Astrocyte (in vitro differentiated cells and primary cell): Measurements from ENCODE around the gene ANKRD40.

Experiments
- CTCF ChIP-seq: IDR thresholded peaks from 2 replicates; pipeline ENCODE4 v1.5.1; 2011; ENCODE audit warnings: low read depth, mild to moderate bottlenecking, inconsistent platforms, low read length, moderate library complexity; ENCODE audit not compliant: insufficient read depth
- EZH2 ChIP-seq: IDR thresholded peaks from 2 replicates; pipeline ENCODE4 v1.6.1; 2012; ENCODE audit warnings: mild to moderate bottlenecking, low read length, inconsistent platforms; ENCODE audit not compliant: insufficient read depth

GRCh38 chr17:50665838-50666237 lies 41.9 kb downstream of the ANKRD40 start:
- TF ChIP-seq CTCF (no peak), EZH2 (no peak)
